Measurements from ENCODE around the gene ERLIN1. TPM values are rescaled to one million over a fixed set of nuclear protein-coding genes. Genes with fewer than 3 reads are reported as not detected.

Gene ERLIN1
- total RNA-seq, 1 experiment from 2014 or later, result 33.0 TPM

DNA sequence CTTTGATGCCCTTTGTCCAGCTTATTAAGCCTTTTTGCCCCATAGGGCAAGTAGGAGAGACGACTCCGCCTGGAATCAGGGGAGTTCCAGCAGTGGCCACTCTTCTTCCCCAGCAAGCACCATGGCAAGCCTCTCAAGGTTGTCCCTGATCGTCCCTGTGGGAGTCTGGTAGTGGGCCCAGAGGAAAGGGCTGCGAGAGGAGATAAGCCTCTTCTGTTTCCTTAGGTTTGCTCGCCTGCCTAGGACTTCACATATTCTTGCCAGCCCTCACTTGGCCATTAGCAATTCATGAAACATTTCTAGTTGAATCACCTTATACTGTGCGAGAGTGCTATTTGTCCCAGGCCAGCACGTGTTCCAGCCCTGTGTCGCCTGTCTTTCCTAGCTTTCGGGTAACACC is 56.4 kb downstream of the ERLIN1 start:
- no peak overlapping the region for H3K4me3 Mint-ChIP-seq
- Histone ChIP-seq H3K23ac (ENCODE audit: insufficient read length, low read depth, low read length) (no peak overlapping the region), H3K23me2 (ENCODE audit: insufficient read length, low read depth, low read length, poor library complexity, severe bottlenecking) (no peaks in the 10 kb centered on the region), H2BK120ac (ENCODE audit: low read depth, low read length, poor library complexity, severe bottlenecking) (no peak overlapping the region), H2AK5ac (ENCODE audit: insufficient read length, low read length) (no peak overlapping the region), H3K27me3 (ENCODE audit: insufficient read depth, low read length) (no peaks in the 10 kb centered on the region), H2BK12ac (ENCODE audit: insufficient read length, low read depth, low read length) (no peak overlapping the region), H4K91ac (ENCODE audit: insufficient read length, low read depth, low read length) (no peak overlapping the region), H3K18ac (ENCODE audit: insufficient read length, low read depth, low read length) (no peak overlapping the region), H3K4me2 (ENCODE audit: insufficient read depth, insufficient read length, low read length) (no peak overlapping the region), H4K20me1 (ENCODE audit: control insufficient read depth, insufficient read depth, insufficient read length) (no peaks in the 10 kb centered on the region), H3K79me1 (ENCODE audit: insufficient read depth, low read depth, low read length, poor library complexity, severe bottlenecking) (no peaks in the 10 kb centered on the region), H3K79me2 (ENCODE audit: insufficient read depth, low read length) (no peaks in the 10 kb centered on the region), H3K14ac (ENCODE audit: insufficient read depth, low read length) (no peak overlapping the region), H3K9ac (ENCODE audit: extremely low read depth, insufficient read length, low read length) (no peak overlapping the region), H3K56ac (ENCODE audit: insufficient read length, low read depth, low read length) (no peak overlapping the region), H3K27ac (ENCODE audit: insufficient read length, low read depth, low read length) (no peak overlapping the region), H2AFZ (ENCODE audit: low read length) (no peak overlapping the region), H4K8ac (replicated peaks; ENCODE audit: insufficient read length, low read depth, low read length) (no peak overlapping the region), H3T11ph (ENCODE audit: low read length) (no peak overlapping the region), H4K5ac (ENCODE audit: insufficient read length, low read depth, low read length) (no peak overlapping the region), H3K9me3 (ENCODE audit: control insufficient read depth, low read depth, low read length) (no peaks in the 10 kb centered on the region), H2BK20ac (ENCODE audit: low read depth, low read length, poor library complexity, severe bottlenecking) (no peak overlapping the region), H3K4ac (ENCODE audit: low read depth, low read length) (no peak overlapping the region), H2BK5ac (ENCODE audit: insufficient read length, low read length) (no peak overlapping the region), H2BK15ac (ENCODE audit: low read depth, low read length) (no peak overlapping the region), H3K4me1 (ENCODE audit: insufficient read depth, low read length) (no peaks in the 10 kb centered on the region)
- DNase-seq, result no peak
- H3K27ac Mint-ChIP-seq, result no peak overlapping the region
- WGBS (ENCODE audit: extremely low coverage, insufficient read length, low lambda C conversion rate), result no CpG with 5 or more reads among the region's 9 CpGs
- peaks cover 8 to 9% of the 10 kb centered on the region in 2 experiments; a peak in 4 of 5 replicates for H3K9me3 Mint-ChIP-seq
- H3K27me3 Mint-ChIP-seq (ENCODE audit: low read depth), result no peaks in the 10 kb centered on the region; the same call in 1 of the 2 replicates
- H3K36me3 Mint-ChIP-seq (ENCODE audit: insufficient read depth in 1 of 3, low read depth in 3 of 3), result peaks cover 0 to 4% (median 0%) of the 10 kb centered on the region in 3 experiments; a peak in 2 of 7 replicates
- H3K4me1 Mint-ChIP-seq, result peaks cover 0 to 2% of the 10 kb centered on the region in 2 experiments; a peak in 1 of 4 replicates
- TF ChIP-seq, protein P1, sequence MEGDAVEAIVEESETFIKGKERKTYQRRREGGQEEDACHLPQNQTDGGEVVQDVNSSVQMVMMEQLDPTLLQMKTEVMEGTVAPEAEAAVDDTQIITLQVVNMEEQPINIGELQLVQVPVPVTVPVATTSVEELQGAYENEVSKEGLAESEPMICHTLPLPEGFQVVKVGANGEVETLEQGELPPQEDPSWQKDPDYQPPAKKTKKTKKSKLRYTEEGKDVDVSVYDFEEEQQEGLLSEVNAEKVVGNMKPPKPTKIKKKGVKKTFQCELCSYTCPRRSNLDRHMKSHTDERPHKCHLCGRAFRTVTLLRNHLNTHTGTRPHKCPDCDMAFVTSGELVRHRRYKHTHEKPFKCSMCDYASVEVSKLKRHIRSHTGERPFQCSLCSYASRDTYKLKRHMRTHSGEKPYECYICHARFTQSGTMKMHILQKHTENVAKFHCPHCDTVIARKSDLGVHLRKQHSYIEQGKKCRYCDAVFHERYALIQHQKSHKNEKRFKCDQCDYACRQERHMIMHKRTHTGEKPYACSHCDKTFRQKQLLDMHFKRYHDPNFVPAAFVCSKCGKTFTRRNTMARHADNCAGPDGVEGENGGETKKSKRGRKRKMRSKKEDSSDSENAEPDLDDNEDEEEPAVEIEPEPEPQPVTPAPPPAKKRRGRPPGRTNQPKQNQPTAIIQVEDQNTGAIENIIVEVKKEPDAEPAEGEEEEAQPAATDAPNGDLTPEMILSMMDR (conservative IDR thresholded peaks at IDR 0.05), result no peak
